HL-60 (cell line): Measurements from ENCODE around the gene ABCG4.

Experiments used
- DNase-seq, 2 experiments: peaks; one replicate each; pipeline ENCODE4 v3.0.0-alpha.2; 2010 to 2020; ENCODE audit warnings: low read depth in 1 of 2, low spot score in 1 of 2
- H3K27ac ChIP-seq: fragments of 250-450 bp; sonication (Bioruptor Pico); replicated peaks from 2 replicates; pipeline ENCODE4 v1.5.1; 2020; ENCODE audit warnings: mild to moderate bottlenecking, moderate library complexity
- H3K27me3 ChIP-seq: fragments of 250-450 bp; sonication (Bioruptor Pico); 2 replicates; pipeline ENCODE4 v1.5.1; 2021; ENCODE audit warnings: mild to moderate bottlenecking, moderate library complexity; ENCODE audit not compliant: insufficient read depth, poor library complexity, severe bottlenecking
- H3K4me3 ChIP-seq: replicated peaks from 2 replicates; pipeline ENCODE4 v1.5.1; 2011; ENCODE audit warnings: mild to moderate bottlenecking, control low read depth, low read length; ENCODE audit not compliant: insufficient read depth
- GABPA ChIP-seq: IDR thresholded peaks from 2 replicates; pipeline ENCODE4 v1.6.1; 2012; ENCODE audit warnings: low read depth
- POLR2AphosphoS5 ChIP-seq: IDR thresholded peaks from 2 replicates; pipeline ENCODE4 v1.6.1; 2012; ENCODE audit warnings: low read depth
- REST ChIP-seq: IDR thresholded peaks from 2 replicates; pipeline ENCODE4 v1.6.1; 2012; ENCODE audit warnings: low read depth; ENCODE audit not compliant: insufficient replicate concordance
- SPI1 ChIP-seq: IDR thresholded peaks from 2 replicates; pipeline ENCODE4 v1.6.1; 2012; ENCODE audit warnings: low read depth, mild to moderate bottlenecking, borderline replicate concordance
- TF ChIP-seq, protein P1 (sequence below): IDR thresholded peaks from one replicate; pipeline ENCODE4 v1.5.1; 2011; ENCODE audit warnings: low read length, control low read depth, inconsistent platforms; ENCODE audit not compliant: insufficient read depth

ABCG4 gene

DNA sequence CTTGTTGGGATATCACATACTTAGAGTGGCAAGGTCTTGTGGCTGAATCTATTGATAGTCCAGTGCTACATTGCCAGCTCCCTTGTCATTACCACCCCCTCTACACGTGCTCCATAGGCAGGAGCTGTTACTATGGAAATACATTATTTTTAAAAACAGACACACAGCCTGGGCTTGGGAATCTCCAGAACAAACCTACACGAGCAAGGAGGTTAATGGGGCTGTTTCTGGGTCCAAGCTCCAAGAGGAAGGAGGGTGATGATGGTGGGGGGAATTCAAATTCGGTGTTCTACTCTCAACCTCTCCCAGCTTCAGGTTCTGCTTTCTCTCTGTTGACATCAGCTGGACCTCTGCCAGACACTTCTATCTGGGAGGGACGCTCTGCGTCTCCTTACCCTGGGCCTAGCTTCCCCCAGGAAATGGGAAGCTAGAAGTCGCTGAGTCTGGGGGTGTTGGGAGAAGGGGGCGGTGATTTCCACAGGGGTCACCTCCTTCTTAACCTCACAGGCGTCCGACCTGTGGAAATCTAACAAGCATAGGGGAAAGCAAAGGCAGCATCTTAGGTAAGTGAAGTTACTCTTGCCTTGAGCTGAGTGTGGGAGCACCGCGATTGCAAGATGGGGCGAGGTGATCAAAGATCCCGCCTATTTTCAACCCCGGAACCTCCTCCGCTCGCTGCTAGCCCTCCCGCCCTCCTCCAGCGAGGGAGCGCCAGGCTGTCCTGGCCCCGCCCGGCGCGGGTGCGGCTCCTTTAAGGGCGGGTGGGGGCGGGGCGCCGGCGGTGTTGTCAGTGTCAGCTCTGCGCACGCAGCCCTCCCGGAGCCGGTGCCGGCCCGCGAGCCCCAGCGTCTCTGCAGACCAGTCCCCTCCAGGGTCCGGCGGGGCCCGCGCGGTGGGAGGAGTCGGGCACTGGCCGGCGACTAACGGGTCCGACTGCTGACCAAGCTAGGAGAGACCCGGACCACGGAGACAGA is 42.0 kb upstream of the ABCG4 start, which contains the start of gene C2CD2L:
Gene C2CD2L, plus strand, starts transcription at position 781 of the 974 bp plus-strand sequence. CDS start 398 bp downstream, outside the sequence.
- TF ChIP-seq POLR2AphosphoS5 (peak; percentile 70), GABPA (no peak), SPI1 (peak; percentile 14; the same call in 1 of the 2 replicates)
- peak within 1 kb of the TSS; percentile 88 for H3K4me3 ChIP-seq
- H3K27me3 ChIP-seq: no peaks in the 10 kb centered on the region
- H3K27ac ChIP-seq: peak within 1 kb of the TSS; percentile 86
- peak; percentile 96 to 97 for DNase-seq

DNA sequence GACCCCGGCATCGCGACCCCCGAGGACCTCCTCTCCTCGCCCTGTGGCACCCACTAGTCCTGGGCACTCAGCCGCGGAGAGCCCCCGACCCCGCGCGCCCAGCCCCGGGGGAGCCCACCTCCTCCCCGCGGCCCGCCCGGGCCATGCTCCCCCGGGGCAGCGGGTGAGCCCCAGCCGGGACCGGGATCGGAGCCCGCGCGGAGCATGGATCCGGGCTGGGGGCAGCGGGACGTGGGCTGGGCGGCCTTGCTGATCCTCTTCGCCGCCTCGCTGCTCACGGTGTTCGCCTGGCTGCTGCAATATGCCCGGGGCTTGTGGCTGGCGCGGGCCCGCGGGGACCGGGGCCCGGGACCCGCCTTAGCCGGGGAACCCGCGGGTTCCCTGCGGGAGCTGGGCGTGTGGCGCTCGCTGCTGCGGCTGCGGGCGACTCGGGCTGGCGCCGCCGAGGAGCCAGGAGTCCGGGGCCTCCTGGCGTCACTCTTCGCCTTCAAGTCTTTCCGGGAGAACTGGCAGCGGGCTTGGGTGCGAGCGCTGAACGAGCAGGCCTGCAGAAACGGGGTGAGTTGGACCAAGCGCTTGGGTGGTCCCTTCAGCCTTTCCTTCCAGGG is 41.2 kb upstream of the ABCG4 start:
- Histone ChIP-seq H3K27me3 (no peaks in the 10 kb centered on the region), H3K27ac (peak overlapping the region; percentile 86), H3K4me3 (peak overlapping the region; percentile 88)
- TF ChIP-seq, protein P1, sequence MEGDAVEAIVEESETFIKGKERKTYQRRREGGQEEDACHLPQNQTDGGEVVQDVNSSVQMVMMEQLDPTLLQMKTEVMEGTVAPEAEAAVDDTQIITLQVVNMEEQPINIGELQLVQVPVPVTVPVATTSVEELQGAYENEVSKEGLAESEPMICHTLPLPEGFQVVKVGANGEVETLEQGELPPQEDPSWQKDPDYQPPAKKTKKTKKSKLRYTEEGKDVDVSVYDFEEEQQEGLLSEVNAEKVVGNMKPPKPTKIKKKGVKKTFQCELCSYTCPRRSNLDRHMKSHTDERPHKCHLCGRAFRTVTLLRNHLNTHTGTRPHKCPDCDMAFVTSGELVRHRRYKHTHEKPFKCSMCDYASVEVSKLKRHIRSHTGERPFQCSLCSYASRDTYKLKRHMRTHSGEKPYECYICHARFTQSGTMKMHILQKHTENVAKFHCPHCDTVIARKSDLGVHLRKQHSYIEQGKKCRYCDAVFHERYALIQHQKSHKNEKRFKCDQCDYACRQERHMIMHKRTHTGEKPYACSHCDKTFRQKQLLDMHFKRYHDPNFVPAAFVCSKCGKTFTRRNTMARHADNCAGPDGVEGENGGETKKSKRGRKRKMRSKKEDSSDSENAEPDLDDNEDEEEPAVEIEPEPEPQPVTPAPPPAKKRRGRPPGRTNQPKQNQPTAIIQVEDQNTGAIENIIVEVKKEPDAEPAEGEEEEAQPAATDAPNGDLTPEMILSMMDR: no peak
- no peak for TF ChIP-seq SPI1
- TF ChIP-seq REST: no peak
- TF ChIP-seq GABPA: no peak
- no peak for TF ChIP-seq POLR2AphosphoS5
- DNase-seq: no peak

- H3K27me3 ChIP-seq: no peaks in the 10 kb centered on the region
- TF ChIP-seq SPI1: peak; percentile 73
- no peak for TF ChIP-seq POLR2AphosphoS5
- DNase-seq: peak in 1 of 2 experiments; percentile 73
- peak overlapping the region; percentile 88 for H3K4me3 ChIP-seq
- peak overlapping the region; percentile 86 for H3K27ac ChIP-seq
These were observed 40.6 kb upstream of the ABCG4 start for GRCh38 chr11:119108146-119108856.

GRCh38 chr11:119108857-119109221 is 40.0 kb upstream of the ABCG4 start:
- Histone ChIP-seq H3K27me3 (no peaks in the 10 kb centered on the region), H3K27ac (peak overlapping the region; percentile 86), H3K4me3 (peak overlapping the region; percentile 88)
- DNase-seq: no peak
- TF ChIP-seq, protein P1: no peak
- no peak for TF ChIP-seq POLR2AphosphoS5
- TF ChIP-seq SPI1: no peak
- TF ChIP-seq REST: no peak
- TF ChIP-seq GABPA: no peak
